ENCODE results near the gene SEPTIN1. TPM values are rescaled to one million over a fixed set of nuclear protein-coding genes. Genes with fewer than 3 reads are reported as not detected.

The SEPTIN1 gene
- total RNA-seq, 1 donor from 2014 or later: 0.85 TPM

GRCh38 chr16:30380803-30381208 lies 1.6 kb downstream of the SEPTIN1 start:
- TF ChIP-seq CTCF (IDR thresholded peaks at IDR 0.05): no peak
- Mint-ChIP-seq H3K9me3 (ENCODE audit: low read depth) (no peaks in the 10 kb centered on the region), H3K4me1 (ENCODE audit: low read depth) (peaks cover 23% of the 10 kb centered on the region), H3K4me3 (ENCODE audit: unreplicated experiment) (no peak overlapping the region), H3K36me3 (ENCODE audit: low read depth) (no peaks in the 10 kb centered on the region), H3K27ac (ENCODE audit: unreplicated experiment) (no peak overlapping the region), H3K27me3 (ENCODE audit: low read depth) (no peaks in the 10 kb centered on the region)
- no peak for DNase-seq (ENCODE audit: low spot score)

GRCh38 chr16:30380072-30380802 lies 2.1 kb downstream of the SEPTIN1 start:
- no peaks in the 10 kb centered on the region for H3K36me3 Mint-ChIP-seq (ENCODE audit: low read depth)
- H3K27ac Mint-ChIP-seq (ENCODE audit: unreplicated experiment): no peak overlapping the region
- peaks cover 23% of the 10 kb centered on the region for H3K4me1 Mint-ChIP-seq (ENCODE audit: low read depth)
- no peaks in the 10 kb centered on the region for H3K9me3 Mint-ChIP-seq (ENCODE audit: low read depth)
- no peak for TF ChIP-seq CTCF (IDR thresholded peaks at IDR 0.05)
- no peak for DNase-seq (ENCODE audit: low spot score)
- H3K4me3 Mint-ChIP-seq (ENCODE audit: unreplicated experiment): peak overlapping the region; percentile 98
- no peaks in the 10 kb centered on the region for H3K27me3 Mint-ChIP-seq (ENCODE audit: low read depth)

- Mint-ChIP-seq H3K36me3 (ENCODE audit: low read depth) (no peaks in the 10 kb centered on the region), H3K27ac (ENCODE audit: unreplicated experiment) (peak overlapping the region; percentile 12), H3K9me3 (ENCODE audit: low read depth) (no peaks in the 10 kb centered on the region), H3K27me3 (ENCODE audit: low read depth) (no peaks in the 10 kb centered on the region), H3K4me3 (ENCODE audit: unreplicated experiment) (peak overlapping the region; percentile 98), H3K4me1 (ENCODE audit: low read depth) (peaks cover 23% of the 10 kb centered on the region)
- TF ChIP-seq CTCF (IDR thresholded peaks at IDR 0.05): no peak
- no peak for DNase-seq (ENCODE audit: low spot score)
Observed at GRCh38 chr16:30379158-30379783, 3.1 kb downstream of the SEPTIN1 start.

GRCh38 chr16:30378236-30379157 lies 3.9 kb downstream of the SEPTIN1 start:
- no peaks in the 10 kb centered on the region for H3K36me3 Mint-ChIP-seq (ENCODE audit: low read depth)

More at GRCh38 chr16:30378236-30379157, 3.9 kb downstream of the SEPTIN1 start:
- Mint-ChIP-seq H3K27ac (ENCODE audit: unreplicated experiment) (peak overlapping the region; percentile 100), H3K27me3 (ENCODE audit: low read depth) (no peaks in the 10 kb centered on the region), H3K4me1 (ENCODE audit: low read depth) (peaks cover 23% of the 10 kb centered on the region), H3K4me3 (ENCODE audit: unreplicated experiment) (peak overlapping the region; percentile 98), H3K9me3 (ENCODE audit: low read depth) (no peaks in the 10 kb centered on the region)
- DNase-seq (ENCODE audit: low spot score): peak; percentile 100
- TF ChIP-seq CTCF (IDR thresholded peaks at IDR 0.05): peak; percentile 66

Measured in chondrocyte (in vitro differentiated cells).